HepG2 (cell line): ENCODE data around the gene MIDN. TPM values are rescaled to one million over a fixed set of nuclear protein-coding genes. Genes with fewer than 3 reads are reported as not detected.
"Not testable (repeated sequence)": the region's sequence is repeated elsewhere in the genome, so short reads cannot be mapped to it uniquely, and the experiment has no call there.

Experiments
- ATAC-seq: fragments of 200-7000 bp; cut with Tn5 transposase; 3 replicates; pipeline ENCODE4 v1.9.1; 2020; ENCODE audit warnings: mild to moderate bottlenecking, moderate library complexity
- BruUV-seq: library from RNA; stranded (reverse); fragments of 400-500 nt; replicated peaks from 2 replicates; lab custom pipeline; 2021; lab: Mats Ljungman, UMichigan
- CTCF ChIA-PET: fragments of 300-600 bp; formaldehyde crosslinking; extraction: SDS; loops from one replicate; lab custom pipeline; 2021; ENCODE audit warnings: low total read pairs, inconsistent platforms, low intra/inter-chr PET ratio; lab: Yijun Ruan, JAX
- POLR2A ChIA-PET: fragments of 350-600 bp; sonication (Branson Sonifier 250); formaldehyde crosslinking; loops from one replicate; lab custom pipeline; 2020; ENCODE audit warnings: antibody characterized with exemption, inconsistent platforms; lab: Yijun Ruan, JAX
- DNase-seq: peaks from one replicate; pipeline ENCODE4 v3.0.0-alpha.2; 2015; ENCODE audit warnings: low spot score
- FAIRE-seq: peaks from 3 replicates; lab custom pipeline; 2011; peaks lifted over from hg19 to GRCh38; lab: Jason Lieb, UNC
- H2AFZ ChIP-seq: one replicate; pipeline ENCODE4 v1.6.1; 2011; ENCODE audit warnings: low read length, inconsistent platforms
- H3K27ac ChIP-seq: fragments of 300-600 bp; 3 replicates; pipeline ENCODE4 v1.8.0; 2011; ENCODE audit warnings: mixed run types, mild to moderate bottlenecking, mixed read lengths, low read length, inconsistent platforms; ENCODE audit not compliant: insufficient read depth; ENCODE audit errors: extremely low read length
- H3K27me3 ChIP-seq, 2 experiments: fragments of 200-600 bp in 1 of 2; 2 replicates in 1 of 2; 3 replicates in 1 of 2; pipeline versions ENCODE4 v1.6.0 to v1.8.0; 2011; ENCODE audit warnings: low read length in 2 of 2, mild to moderate bottlenecking in 2 of 2, moderate library complexity in 2 of 2, inconsistent platforms in 1 of 2; ENCODE audit not compliant: insufficient read depth in 2 of 2, control insufficient read depth in 1 of 2
- H3K36me3 ChIP-seq, 2 experiments: fragments of 200-600 bp in 1 of 2; replicated peaks in 1 of 2; 2 replicates in 1 of 2; 3 replicates in 1 of 2; pipeline versions ENCODE4 v1.5.1 to v1.8.0; 2011; ENCODE audit warnings: low read length in 2 of 2, inconsistent platforms in 1 of 2; ENCODE audit not compliant: insufficient read depth in 2 of 2, control insufficient read depth in 1 of 2
- H3K4me1 ChIP-seq: 2 replicates; pipeline ENCODE4 v1.5.1; 2012; ENCODE audit warnings: low read length, inconsistent platforms; ENCODE audit not compliant: insufficient read depth
- H3K4me2 ChIP-seq: 2 replicates; pipeline ENCODE4 v1.6.0; 2011; ENCODE audit warnings: low read depth, low read length, inconsistent platforms
- H3K4me3 ChIP-seq, 3 experiments: fragments of 200-600 bp in 1 of 3; sonication (generic), shearing (Covaris generic) in 1 of 3; replicated peaks in 1 of 3; 2 replicates each; pipeline ENCODE4 v1.5.1; 2011 to 2016; ENCODE audit warnings: low read length in 3 of 3, inconsistent platforms in 2 of 3, low read depth in 2 of 3, mild to moderate bottlenecking in 2 of 3, control low read depth in 1 of 3, mixed read lengths in 1 of 3; ENCODE audit not compliant: insufficient read depth in 1 of 3
- H3K79me2 ChIP-seq: one replicate; pipeline ENCODE4 v1.6.1; 2011; ENCODE audit warnings: low read length, inconsistent platforms; ENCODE audit not compliant: insufficient read depth
- H3K9ac ChIP-seq: 2 replicates; pipeline ENCODE4 v1.6.0; 2011; ENCODE audit warnings: mild to moderate bottlenecking, low read depth, low read length, inconsistent platforms; ENCODE audit not compliant: insufficient read depth
- H3K9me3 ChIP-seq: 2 replicates; pipeline ENCODE4 v1.5.1; 2012; ENCODE audit warnings: mild to moderate bottlenecking, low read length
- H4K20me1 ChIP-seq: 2 replicates; pipeline ENCODE4 v1.6.0; 2011; ENCODE audit warnings: inconsistent platforms, mild to moderate bottlenecking, low read length, moderate library complexity; ENCODE audit not compliant: insufficient read depth
- ZNF121 ChIP-seq: sonication (generic); formaldehyde crosslinking; IDR thresholded peaks from 2 replicates; pipeline ENCODE4 v1.5.0; 2020; ENCODE audit warnings: mild to moderate bottlenecking, missing genetic modification reagents
- ZNF441 ChIP-seq: sonication (generic); formaldehyde crosslinking; IDR thresholded peaks from 2 replicates; pipeline ENCODE4 v1.7.0; 2021; ENCODE audit warnings: missing genetic modification reagents, borderline replicate concordance
- WGBS: methylation state at CpG from one replicate; pipeline ENCODE4 v1.1.6; 2017; ENCODE audit warnings: low lambda C conversion rate; 5-methylcytosine and 5-hydroxymethylcytosine counted together
- in situ Hi-C: cut with HindIII; loops from 2 replicates; pipeline ENCODE4 v1.10.0; 2017; ENCODE audit warnings: low pct_unique_long_range_greater_than_20kb; ENCODE audit not compliant: extremely low pct_ligation_motif_present
- intact Hi-C: fragments of 100-400 bp; cut with micrococcal nuclease; formaldehyde crosslinking; loops from one replicate; pipeline ENCODE4 v1.10.0; 2022; ENCODE audit not compliant: unreplicated experiment
- polyA plus RNA-seq, 8 experiments: library from polyadenylated mRNA; depleted of rRNA in 3 of 8; stranded (reverse) in 7 of 8; unstranded in 1 of 8; fragments of >200 nt; fragmentation: Illumina TruSeq in 4 of 8; extraction: Trizol in 4 of 8; gene quantifications; 2 replicates each; pipeline versions ENCODE4 v1.2.1 to v1.2.3, GENCODE V29; 2011 to 2016; ENCODE audit warnings: low read depth in 4 of 8, missing spikeins in 1 of 8, mixed read lengths in 1 of 8; ENCODE audit not compliant: insufficient read depth in 1 of 8
- total RNA-seq, 5 experiments: library from RNA; depleted of rRNA; stranded (reverse); fragments of >200 nt; fragmentation: Illumina TruSeq; extraction: Trizol; gene quantifications; 2 replicates each; pipeline ENCODE4 v1.2.3, GENCODE V29; 2016; ENCODE audit warnings: low read depth in 1 of 5
- TF ChIP-seq, protein P1 (sequence below): sonication (generic); formaldehyde crosslinking; IDR thresholded peaks from 2 replicates; pipeline ENCODE4 v1.5.0; 2020; ENCODE audit warnings: mild to moderate bottlenecking, missing genetic modification reagents

MIDN gene
- total and polyA plus RNA-seq, 2 of the 13 experiments (the other 11 are each of a cell fraction or from before 2014, with no cell fraction given): 8.4 to 18.0 TPM

DNA sequence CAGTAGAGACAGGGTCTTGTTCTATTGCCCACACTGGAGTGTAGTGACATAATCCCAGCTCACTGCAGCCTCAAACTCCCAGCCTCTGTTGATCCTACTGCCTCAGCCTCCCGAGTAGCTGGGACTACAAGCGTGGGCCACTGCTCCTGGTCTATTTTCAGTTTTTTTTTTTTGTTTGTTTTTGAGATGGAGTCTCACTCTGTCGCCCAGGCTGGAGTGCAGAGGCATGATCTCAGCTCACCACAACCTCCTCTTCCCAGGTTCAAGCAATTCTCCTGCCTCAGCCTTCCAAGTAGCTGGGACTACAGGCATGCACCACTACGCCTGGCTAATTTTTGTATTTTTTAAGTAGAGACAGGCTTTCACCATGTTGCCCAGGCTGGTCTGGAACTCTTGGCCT is 47.8 kb upstream of the MIDN start:
- TF ChIP-seq, protein P1, sequence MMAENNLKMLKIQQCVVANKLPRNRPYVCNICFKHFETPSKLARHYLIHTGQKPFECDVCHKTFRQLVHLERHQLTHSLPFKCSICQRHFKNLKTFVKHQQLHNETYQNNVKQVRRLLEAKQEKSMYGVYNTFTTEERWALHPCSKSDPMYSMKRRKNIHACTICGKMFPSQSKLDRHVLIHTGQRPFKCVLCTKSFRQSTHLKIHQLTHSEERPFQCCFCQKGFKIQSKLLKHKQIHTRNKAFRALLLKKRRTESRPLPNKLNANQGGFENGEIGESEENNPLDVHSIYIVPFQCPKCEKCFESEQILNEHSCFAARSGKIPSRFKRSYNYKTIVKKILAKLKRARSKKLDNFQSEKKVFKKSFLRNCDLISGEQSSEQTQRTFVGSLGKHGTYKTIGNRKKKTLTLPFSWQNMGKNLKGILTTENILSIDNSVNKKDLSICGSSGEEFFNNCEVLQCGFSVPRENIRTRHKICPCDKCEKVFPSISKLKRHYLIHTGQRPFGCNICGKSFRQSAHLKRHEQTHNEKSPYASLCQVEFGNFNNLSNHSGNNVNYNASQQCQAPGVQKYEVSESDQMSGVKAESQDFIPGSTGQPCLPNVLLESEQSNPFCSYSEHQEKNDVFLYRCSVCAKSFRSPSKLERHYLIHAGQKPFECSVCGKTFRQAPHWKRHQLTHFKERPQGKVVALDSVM (CRISPR knock-in tag): peak; percentile 21; the same call in 1 of the 2 replicates
- TF ChIP-seq ZNF121 (CRISPR knock-in tag) (0 out of 2 replicates have a peak, but pooled peaks have one; percentile 12), ZNF441 (peak; percentile 72)
- peaks cover 41% of the 10 kb centered on the region for H3K4me1 ChIP-seq
- H3K27ac ChIP-seq, intact Hi-C loops, H3K79me2 ChIP-seq, ATAC-seq, in situ Hi-C loops, DNase-seq, H3K27me3 ChIP-seq, H3K9ac ChIP-seq, H3K4me3 ChIP-seq, CTCF ChIA-PET, H3K9me3 ChIP-seq, FAIRE-seq, H3K4me2 ChIP-seq, H3K36me3 ChIP-seq, BruUV-seq, H2AFZ ChIP-seq, H4K20me1 ChIP-seq: not testable (repeated sequence)
- POLR2A ChIA-PET: interaction anchor here (1.1 kb wide), 1 partner anchor 174 kb away, joined by 3 read pairs; the partner anchor contains the start of gene CNN2
- 41% methylated on average over 4 of the region's 4 CpGs for WGBS
